NB4 (cell line): Measurements from ENCODE around the gene PDK1.

Source experiments
- DNase-seq: peaks from one replicate; pipeline ENCODE4 v3.0.0; 2010; ENCODE audit warnings: low read depth
- H3K4me3 ChIP-seq: one replicate; pipeline ENCODE4 v1.5.1; 2011; ENCODE audit warnings: mild to moderate bottlenecking, low read depth, low read length, moderate library complexity
- MAX ChIP-seq: IDR thresholded peaks from 2 replicates; pipeline ENCODE4 v1.6.1; 2011; ENCODE audit warnings: low read depth, low read length
- MYC ChIP-seq: IDR thresholded peaks from 2 replicates; pipeline ENCODE4 v1.6.1; 2011; ENCODE audit warnings: low read depth, low read length
- POLR2A ChIP-seq: IDR thresholded peaks from 2 replicates; pipeline ENCODE4 v1.6.1; 2011; ENCODE audit warnings: mild to moderate bottlenecking; ENCODE audit not compliant: insufficient read length; ENCODE audit errors: extremely low read depth
- TF ChIP-seq, protein P1 (sequence below): IDR thresholded peaks from one replicate; pipeline ENCODE4 v1.5.1; 2012; ENCODE audit warnings: low read depth, low read length

Gene PDK1

GRCh38 chr2:172615727-172616261 is 59.9 kb downstream of the PDK1 start:
- H3K4me3 ChIP-seq = no peak overlapping the region
- no peak for DNase-seq
- TF ChIP-seq MAX = no peak
- TF ChIP-seq POLR2A = no peak

DNA sequence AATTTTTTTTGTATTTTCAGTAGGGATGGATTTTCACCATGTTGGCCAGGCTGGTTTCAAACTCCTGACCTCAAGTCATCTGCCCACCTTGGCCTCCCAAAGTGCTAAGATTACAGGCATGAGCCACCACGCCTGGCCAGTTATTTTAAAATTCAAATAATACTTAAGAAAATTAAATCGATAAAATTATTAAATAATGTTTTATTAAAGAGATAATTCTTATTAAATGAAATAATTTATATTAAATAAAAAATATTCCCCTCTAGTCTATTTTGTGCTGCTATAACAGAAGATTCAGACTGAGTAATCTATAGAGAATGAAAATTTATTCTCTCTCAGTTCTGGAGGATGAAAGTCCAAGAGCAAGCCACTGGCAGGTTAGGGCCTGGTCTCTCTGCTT is 61.2 kb downstream of the PDK1 start:
- DNase-seq = no peak
- no peak overlapping the region for H3K4me3 ChIP-seq
- TF ChIP-seq, protein P1, sequence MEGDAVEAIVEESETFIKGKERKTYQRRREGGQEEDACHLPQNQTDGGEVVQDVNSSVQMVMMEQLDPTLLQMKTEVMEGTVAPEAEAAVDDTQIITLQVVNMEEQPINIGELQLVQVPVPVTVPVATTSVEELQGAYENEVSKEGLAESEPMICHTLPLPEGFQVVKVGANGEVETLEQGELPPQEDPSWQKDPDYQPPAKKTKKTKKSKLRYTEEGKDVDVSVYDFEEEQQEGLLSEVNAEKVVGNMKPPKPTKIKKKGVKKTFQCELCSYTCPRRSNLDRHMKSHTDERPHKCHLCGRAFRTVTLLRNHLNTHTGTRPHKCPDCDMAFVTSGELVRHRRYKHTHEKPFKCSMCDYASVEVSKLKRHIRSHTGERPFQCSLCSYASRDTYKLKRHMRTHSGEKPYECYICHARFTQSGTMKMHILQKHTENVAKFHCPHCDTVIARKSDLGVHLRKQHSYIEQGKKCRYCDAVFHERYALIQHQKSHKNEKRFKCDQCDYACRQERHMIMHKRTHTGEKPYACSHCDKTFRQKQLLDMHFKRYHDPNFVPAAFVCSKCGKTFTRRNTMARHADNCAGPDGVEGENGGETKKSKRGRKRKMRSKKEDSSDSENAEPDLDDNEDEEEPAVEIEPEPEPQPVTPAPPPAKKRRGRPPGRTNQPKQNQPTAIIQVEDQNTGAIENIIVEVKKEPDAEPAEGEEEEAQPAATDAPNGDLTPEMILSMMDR = no peak
- TF ChIP-seq MYC (no peak), POLR2A (no peak), MAX (no peak)

GRCh38 chr2:172623249-172623965 is 67.5 kb downstream of the PDK1 start:
- DNase-seq = no peak
- TF ChIP-seq POLR2A (no peak), MAX (no peak), MYC (no peak)
- TF ChIP-seq, protein P1 = no peak
- H3K4me3 ChIP-seq = no peak overlapping the region

DNA sequence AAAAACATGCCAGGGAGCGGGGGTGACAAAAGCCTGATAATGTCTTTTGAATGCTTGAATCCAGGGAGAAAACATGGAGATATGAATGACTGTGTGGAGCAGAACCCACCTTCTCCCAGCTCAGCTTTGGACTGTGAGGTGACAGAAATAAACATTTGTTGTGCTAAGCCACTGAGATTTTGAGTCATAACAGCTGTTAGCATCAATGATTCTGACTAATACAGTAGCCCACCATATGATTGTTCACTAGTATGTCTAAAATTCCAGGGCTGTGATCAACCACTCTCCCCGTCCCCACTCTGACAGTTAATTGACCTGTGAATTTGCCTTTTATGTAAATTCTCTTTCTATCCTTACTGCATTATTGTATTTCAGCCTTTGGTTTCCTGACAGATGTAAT is 69.1 kb downstream of the PDK1 start:
- no peak for DNase-seq

DNA sequence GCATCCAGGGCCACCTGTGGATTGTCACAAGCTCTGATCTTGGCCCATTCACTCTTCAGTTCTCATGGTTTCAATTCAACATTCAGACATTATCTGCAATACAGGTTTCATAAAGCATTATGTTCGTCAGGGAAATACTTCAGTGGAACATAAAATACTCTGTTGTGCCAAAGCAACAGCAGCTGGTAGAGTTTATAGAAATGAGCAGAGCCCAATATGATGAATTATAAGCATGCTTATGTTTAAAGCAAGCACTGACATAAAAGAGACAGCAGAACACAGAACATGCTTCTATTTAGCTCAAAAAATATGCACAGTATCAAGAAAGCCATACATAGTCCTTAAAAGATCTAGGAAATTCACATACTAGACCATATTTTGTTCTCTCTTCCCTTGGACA is 71.3 kb downstream of the PDK1 start:
- H3K4me3 ChIP-seq = no peak overlapping the region
- TF ChIP-seq, protein P1 = no peak
- TF ChIP-seq POLR2A = no peak
- TF ChIP-seq MYC = no peak
- TF ChIP-seq MAX = no peak
- DNase-seq = no peak

More for the DNA sequence above, 69.1 kb downstream of the PDK1 start:
- TF ChIP-seq MYC (no peak), POLR2A (no peak), MAX (no peak)
- TF ChIP-seq, protein P1 = no peak
- H3K4me3 ChIP-seq = no peak overlapping the region

- TF ChIP-seq, protein P1 = no peak
- TF ChIP-seq POLR2A = no peak
- TF ChIP-seq MYC = no peak
- TF ChIP-seq MAX = no peak
- H3K4me3 ChIP-seq = no peak overlapping the region
- DNase-seq = no peak
Measured at GRCh38 chr2:172628085-172628484, 72.2 kb downstream of the PDK1 start.
